PC-3 (cell line): Measurements from ENCODE around the gene STK24. TPM values are rescaled to one million over a fixed set of nuclear protein-coding genes. Genes with fewer than 3 reads are reported as not detected.

Experiments used
- ATAC-seq: fragments of 200-7000 bp; cut with Tn5 transposase; 2 replicates; pipeline ENCODE4 v1.9.1; 2020; ENCODE audit warnings: mild to moderate bottlenecking, moderate library complexity
- BruUV-seq: library from RNA; stranded (reverse); fragments of 400-500 nt; replicated peaks from 2 replicates; lab custom pipeline; 2021; lab: Mats Ljungman, UMichigan
- CTCF ChIA-PET: fragments of 300-600 bp; sonication (Branson Sonifier 250); formaldehyde crosslinking; loops from one replicate; lab custom pipeline; 2022; ENCODE audit warnings: antibody characterized with exemption; lab: Charles Lee
- POLR2A ChIA-PET: fragments of 300-600 bp; sonication (Branson Sonifier 250); formaldehyde crosslinking; loops from one replicate; lab custom pipeline; 2022; ENCODE audit warnings: antibody characterized with exemption; ENCODE audit not compliant: unreplicated experiment; lab: Charles Lee
- DNase-seq: peaks from one replicate; pipeline ENCODE4 v3.0.0-alpha.2; 2015
- H2AFZ ChIP-seq: fragments of 300-600 bp; sonication (generic); 2 replicates; pipeline ENCODE4 v1.6.0; 2016; ENCODE audit warnings: antibody characterized with exemption, low read length
- H3F3A ChIP-seq: fragments of 300-600 bp; sonication (generic); one replicate; pipeline ENCODE4 v1.6.0; 2017; ENCODE audit warnings: antibody characterized with exemption, low read length, control low read depth, mild to moderate bottlenecking; ENCODE audit not compliant: unreplicated experiment
- H3K27ac ChIP-seq: fragments of 300-600 bp; sonication (generic); 2 replicates; pipeline ENCODE4 v1.5.1; 2016; ENCODE audit warnings: mild to moderate bottlenecking, low read length
- H3K27me3 ChIP-seq: fragments of 300-600 bp; sonication (generic); 2 replicates; pipeline ENCODE4 v1.6.1; 2016; ENCODE audit warnings: low read length, mixed read lengths
- H3K36me3 ChIP-seq: fragments of 300-600 bp; sonication (generic); 2 replicates; pipeline ENCODE4 v1.6.1; 2016; ENCODE audit warnings: low read depth, mixed run types, low read length, mixed read lengths
- H3K4me1 ChIP-seq: fragments of 300-600 bp; sonication (generic); 2 replicates; pipeline ENCODE4 v1.5.1; 2016; ENCODE audit warnings: low read length; ENCODE audit not compliant: insufficient read depth
- H3K4me2 ChIP-seq: fragments of 300-600 bp; sonication (generic); 2 replicates; pipeline ENCODE4 v1.6.0; 2016; ENCODE audit warnings: low read length
- H3K4me3 ChIP-seq: fragments of 300-600 bp; sonication (generic); 2 replicates; pipeline ENCODE4 v1.5.1; 2016; ENCODE audit warnings: mild to moderate bottlenecking, low read length, mixed read lengths
- H3K79me2 ChIP-seq: fragments of 300-600 bp; sonication (generic); 2 replicates; pipeline ENCODE4 v1.6.1; 2017; ENCODE audit warnings: low read length, mixed read lengths
- H3K9ac ChIP-seq: fragments of 300-600 bp; sonication (generic); 2 replicates; pipeline ENCODE4 v1.6.0; 2016; ENCODE audit warnings: mild to moderate bottlenecking, low read length
- H3K9me2 ChIP-seq: fragments of 300-600 bp; sonication (generic); replicated peaks from 2 replicates; pipeline ENCODE4 v1.6.1; 2016; ENCODE audit warnings: mixed run types, low read length, mixed read lengths
- H3K9me3 ChIP-seq: fragments of 300-600 bp; sonication (generic); 2 replicates; pipeline ENCODE4 v1.6.1; 2016; ENCODE audit warnings: low read length, mixed read lengths
- H4K20me1 ChIP-seq: fragments of 300-600 bp; sonication (generic); 2 replicates; pipeline ENCODE4 v1.6.1; 2016; ENCODE audit warnings: low read length, mixed read lengths
- EZH2 ChIP-seq: fragments of 300-600 bp; sonication (generic); IDR thresholded peaks from one replicate; pipeline ENCODE4 v1.6.1; 2017; ENCODE audit warnings: antibody characterized with exemption, mild to moderate bottlenecking, low read length; ENCODE audit not compliant: unreplicated experiment
- EZH2phosphoT487 ChIP-seq: fragments of 300-600 bp; sonication (generic); IDR thresholded peaks from 2 replicates; pipeline ENCODE4 v1.6.1; 2018; ENCODE audit warnings: mild to moderate bottlenecking, antibody characterized with exemption, low read length, borderline replicate concordance
- intact Hi-C: fragments of 100-400 bp; cut with micrococcal nuclease; formaldehyde crosslinking; loops from 2 replicates; pipeline ENCODE4 v1.9.0; 2023
- total RNA-seq: library from RNA; depleted of rRNA; stranded (reverse); fragments of >200 nt; gene quantifications from 2 replicates; pipeline ENCODE4 v1.2.3, GENCODE V29; 2014
- TF ChIP-seq, protein P1 (sequence below): fragments of 300-600 bp; sonication (generic); conservative IDR thresholded peaks from 2 replicates; pipeline ENCODE4 v1.5.1; 2017; ENCODE audit warnings: antibody characterized with exemption, low read depth, mild to moderate bottlenecking, low read length

Gene STK24
- total RNA-seq, 1 experiment from 2014 or later, result 52.4 TPM

DNA sequence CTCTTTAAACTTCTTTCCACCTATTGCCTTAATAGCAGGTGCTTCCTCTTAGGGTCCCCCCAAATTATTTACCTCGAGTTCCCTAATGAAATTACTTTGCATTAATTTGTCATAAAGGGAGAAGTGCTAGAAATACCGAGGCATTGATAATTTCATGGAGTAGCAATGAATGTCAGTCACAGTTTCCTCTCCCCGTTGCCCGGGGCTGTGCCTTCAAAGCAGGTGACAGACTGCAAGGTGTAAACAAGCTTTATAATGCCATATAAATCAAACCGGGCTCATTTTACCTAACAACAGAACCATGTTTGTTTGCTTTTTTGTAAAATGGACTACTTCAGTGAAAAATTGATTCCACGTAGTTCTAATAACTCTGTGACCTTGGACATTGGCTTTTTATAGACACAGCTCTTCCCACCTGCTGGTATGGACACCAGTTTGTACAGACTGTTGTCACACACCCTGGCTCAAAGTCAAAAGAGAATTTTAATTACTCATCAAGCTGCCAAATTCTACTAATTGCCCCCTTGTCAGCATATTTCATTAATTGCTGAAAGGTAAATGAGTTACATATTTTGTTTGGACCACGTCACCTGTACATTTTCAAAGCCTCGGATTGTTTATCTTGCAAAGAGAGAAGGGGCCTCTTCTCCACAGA lies 171.1 kb downstream of the STK24 start:
- DNase-seq, result no peak
- CTCF ChIA-PET, result no interaction called here

GRCh38 chr13:98405107-98405571 lies 171.8 kb downstream of the STK24 start:
- no peak for ATAC-seq
- no peaks in the 10 kb centered on the region for H4K20me1 ChIP-seq

More for the DNA sequence above, 171.1 kb downstream of the STK24 start:
- no TSS peak for BruUV-seq
- no peaks in the 10 kb centered on the region for H3K9me2 ChIP-seq
- no peaks in the 10 kb centered on the region for H3K36me3 ChIP-seq
- POLR2A ChIA-PET, result no interaction called here
- H3K9ac ChIP-seq, result no peak overlapping the region
- no peak for TF ChIP-seq EZH2
- TF ChIP-seq, protein P1, sequence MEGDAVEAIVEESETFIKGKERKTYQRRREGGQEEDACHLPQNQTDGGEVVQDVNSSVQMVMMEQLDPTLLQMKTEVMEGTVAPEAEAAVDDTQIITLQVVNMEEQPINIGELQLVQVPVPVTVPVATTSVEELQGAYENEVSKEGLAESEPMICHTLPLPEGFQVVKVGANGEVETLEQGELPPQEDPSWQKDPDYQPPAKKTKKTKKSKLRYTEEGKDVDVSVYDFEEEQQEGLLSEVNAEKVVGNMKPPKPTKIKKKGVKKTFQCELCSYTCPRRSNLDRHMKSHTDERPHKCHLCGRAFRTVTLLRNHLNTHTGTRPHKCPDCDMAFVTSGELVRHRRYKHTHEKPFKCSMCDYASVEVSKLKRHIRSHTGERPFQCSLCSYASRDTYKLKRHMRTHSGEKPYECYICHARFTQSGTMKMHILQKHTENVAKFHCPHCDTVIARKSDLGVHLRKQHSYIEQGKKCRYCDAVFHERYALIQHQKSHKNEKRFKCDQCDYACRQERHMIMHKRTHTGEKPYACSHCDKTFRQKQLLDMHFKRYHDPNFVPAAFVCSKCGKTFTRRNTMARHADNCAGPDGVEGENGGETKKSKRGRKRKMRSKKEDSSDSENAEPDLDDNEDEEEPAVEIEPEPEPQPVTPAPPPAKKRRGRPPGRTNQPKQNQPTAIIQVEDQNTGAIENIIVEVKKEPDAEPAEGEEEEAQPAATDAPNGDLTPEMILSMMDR, result no peak
- TF ChIP-seq EZH2phosphoT487, result no peak
- no peaks in the 10 kb centered on the region for H3F3A ChIP-seq
- H3K9me3 ChIP-seq, result no peaks in the 10 kb centered on the region
- no peak overlapping the region for H2AFZ ChIP-seq
- no peak overlapping the region for H3K4me2 ChIP-seq
- no peaks in the 10 kb centered on the region for H3K27me3 ChIP-seq
- intact Hi-C loops, result no loop called here
- H3K4me1 ChIP-seq, result no peaks in the 10 kb centered on the region
- H3K79me2 ChIP-seq, result no peaks in the 10 kb centered on the region
- H3K4me3 ChIP-seq, result no peak overlapping the region
- ATAC-seq, result no peak
- H3K27ac ChIP-seq, result no peak overlapping the region
- no peaks in the 10 kb centered on the region for H4K20me1 ChIP-seq

DNA sequence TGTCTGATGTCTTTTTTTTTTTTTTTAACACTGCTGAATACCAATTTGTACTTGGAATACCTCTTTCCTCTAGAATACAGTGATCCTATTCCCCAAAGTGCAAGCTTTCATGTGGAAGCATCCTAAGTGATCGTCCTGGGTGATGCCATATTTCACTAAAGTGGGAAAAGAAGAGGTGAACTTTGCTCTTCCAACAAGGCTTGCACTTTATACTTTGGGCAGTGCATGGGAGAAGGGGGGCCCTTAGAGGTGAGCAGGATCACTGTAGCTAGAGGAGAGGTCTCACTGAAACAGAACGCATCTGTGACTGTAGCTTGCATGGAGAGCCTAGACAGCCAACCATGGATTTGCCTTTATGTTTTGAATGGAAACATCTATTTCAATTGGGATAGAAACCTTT lies 173.8 kb downstream of the STK24 start:
- H4K20me1 ChIP-seq, result no peaks in the 10 kb centered on the region
- H2AFZ ChIP-seq, result no peak overlapping the region
- no peak overlapping the region for H3K27ac ChIP-seq
- BruUV-seq, result no TSS peak
- H3F3A ChIP-seq, result no peaks in the 10 kb centered on the region
- ATAC-seq (no peak), DNase-seq (no peak)
- no peaks in the 10 kb centered on the region for H3K27me3 ChIP-seq
- CTCF ChIA-PET, result no interaction called here
- no peaks in the 10 kb centered on the region for H3K9me2 ChIP-seq
- H3K36me3 ChIP-seq, result no peaks in the 10 kb centered on the region
- H3K79me2 ChIP-seq, result no peaks in the 10 kb centered on the region
- POLR2A ChIA-PET, result no interaction called here
- no peak overlapping the region for H3K9ac ChIP-seq
- intact Hi-C loops, result no loop called here
- no peak overlapping the region for H3K4me2 ChIP-seq
- H3K9me3 ChIP-seq, result no peaks in the 10 kb centered on the region
- TF ChIP-seq EZH2phosphoT487 (no peak), EZH2 (no peak)
- TF ChIP-seq, protein P1, result no peak
- H3K4me3 ChIP-seq, result no peak overlapping the region
- H3K4me1 ChIP-seq, result no peaks in the 10 kb centered on the region

More at GRCh38 chr13:98405107-98405571, 171.8 kb downstream of the STK24 start:
- no peak for DNase-seq
- BruUV-seq, result no TSS peak
- no peak overlapping the region for H3K9ac ChIP-seq
- no peaks in the 10 kb centered on the region for H3K4me1 ChIP-seq
- H3K79me2 ChIP-seq, result no peaks in the 10 kb centered on the region
- H3K36me3 ChIP-seq, result no peaks in the 10 kb centered on the region
- H3K27ac ChIP-seq, result no peak overlapping the region
- no peak overlapping the region for H3K4me3 ChIP-seq
- POLR2A ChIA-PET, result no interaction called here
- CTCF ChIA-PET, result no interaction called here
- no peak overlapping the region for H3K4me2 ChIP-seq
- intact Hi-C loops, result no loop called here
- H3F3A ChIP-seq, result no peaks in the 10 kb centered on the region
- H2AFZ ChIP-seq, result no peak overlapping the region
- no peaks in the 10 kb centered on the region for H3K9me2 ChIP-seq
- no peak for TF ChIP-seq EZH2
- TF ChIP-seq, protein P1, result 0 out of 2 replicates have a peak, but pooled peaks have one; percentile 10
- H3K9me3 ChIP-seq, result no peaks in the 10 kb centered on the region
- no peaks in the 10 kb centered on the region for H3K27me3 ChIP-seq
